HepG2 (cell line): Measurements from ENCODE around the gene STIP1. TPM values are rescaled to one million over a fixed set of nuclear protein-coding genes. Genes with fewer than 3 reads are reported as not detected.

Experiments
- DDIT3 ChIP-seq: sonication (generic); formaldehyde crosslinking; IDR thresholded peaks from 2 replicates; pipeline ENCODE4 v1.4.0; 2020; ENCODE audit warnings: mild to moderate bottlenecking, missing genetic modification reagents
- FUBP1 ChIP-seq: sonication (generic); formaldehyde crosslinking; IDR thresholded peaks from 2 replicates; pipeline ENCODE4 v1.5.1; 2020; ENCODE audit warnings: missing genetic modification reagents, mild to moderate bottlenecking, borderline replicate concordance
- HNRNPLL ChIP-seq: fragments of 200-400 bp; formaldehyde crosslinking; IDR thresholded peaks from 2 replicates; pipeline ENCODE4 v1.6.1; 2017; ENCODE audit warnings: mild to moderate bottlenecking, low read depth, low read length; ENCODE audit not compliant: poor library complexity, severe bottlenecking
- KLF16 ChIP-seq, 2 experiments: sonication (generic) in 1 of 2; formaldehyde crosslinking in 1 of 2; IDR thresholded peaks; 2 replicates each; pipeline versions ENCODE4 v1.6.1 to v1.8.0; 2016 to 2023; ENCODE audit warnings: missing genetic modification reagents in 2 of 2, missing compliant biosample characterization in 1 of 2
- MNT ChIP-seq: fragments of 450-650 bp; IDR thresholded peaks from 2 replicates; pipeline ENCODE4 v1.6.1; 2016
- ZFP37 ChIP-seq: sonication (generic); formaldehyde crosslinking; IDR thresholded peaks from 2 replicates; pipeline ENCODE4 v1.4.0; 2020; ENCODE audit warnings: missing genetic modification reagents, borderline replicate concordance
- ZKSCAN5 ChIP-seq: sonication (generic); formaldehyde crosslinking; IDR thresholded peaks from 2 replicates; pipeline ENCODE4 v1.5.1; 2020; ENCODE audit warnings: mild to moderate bottlenecking, missing genetic modification reagents
- ZMYM4 ChIP-seq: sonication (generic); formaldehyde crosslinking; IDR thresholded peaks from 2 replicates; pipeline ENCODE4 v1.8.1; 2023; ENCODE audit warnings: mild to moderate bottlenecking, missing genetic modification reagents
- ZNF263 ChIP-seq: sonication (generic); formaldehyde crosslinking; IDR thresholded peaks from 2 replicates; pipeline ENCODE4 v1.4.0; 2020; ENCODE audit warnings: missing genetic modification reagents
- ZNF598 ChIP-seq: sonication (generic); formaldehyde crosslinking; IDR thresholded peaks from 2 replicates; pipeline ENCODE4 v1.5.1; 2020; ENCODE audit warnings: mild to moderate bottlenecking, missing genetic modification reagents, borderline replicate concordance
- ZNF619 ChIP-seq: sonication (generic); formaldehyde crosslinking; IDR thresholded peaks from 2 replicates; pipeline ENCODE4 v1.4.0; 2020; ENCODE audit warnings: mild to moderate bottlenecking, missing genetic modification reagents
- ZNF781 ChIP-seq: sonication (generic); formaldehyde crosslinking; IDR thresholded peaks from 2 replicates; pipeline ENCODE4 v1.5.1; 2020; ENCODE audit warnings: borderline replicate concordance, mild to moderate bottlenecking, missing genetic modification reagents; ENCODE audit errors: not compliant biosample characterization
- polyA plus RNA-seq, 8 experiments: library from polyadenylated mRNA; depleted of rRNA in 3 of 8; stranded (reverse) in 7 of 8; unstranded in 1 of 8; fragments of >200 nt; fragmentation: Illumina TruSeq in 4 of 8; extraction: Trizol in 4 of 8; gene quantifications; 2 replicates each; pipeline versions ENCODE4 v1.2.1 to v1.2.3, GENCODE V29; 2011 to 2016; ENCODE audit warnings: low read depth in 4 of 8, missing spikeins in 1 of 8, mixed read lengths in 1 of 8; ENCODE audit not compliant: insufficient read depth in 1 of 8
- total RNA-seq, 5 experiments: library from RNA; depleted of rRNA; stranded (reverse); fragments of >200 nt; fragmentation: Illumina TruSeq; extraction: Trizol; gene quantifications; 2 replicates each; pipeline ENCODE4 v1.2.3, GENCODE V29; 2016; ENCODE audit warnings: low read depth in 1 of 5
- TF ChIP-seq, protein P1 (sequence below): conservative IDR thresholded peaks from 2 replicates; pipeline ENCODE4 v1.6.1; 2018; ENCODE audit warnings: missing genetic modification reagents
- TF ChIP-seq, protein P2 (sequence below): sonication (generic); formaldehyde crosslinking; IDR thresholded peaks from 2 replicates; pipeline ENCODE4 v1.8.1; 2022; ENCODE audit warnings: mild to moderate bottlenecking, missing genetic modification reagents
- TF ChIP-seq, protein P3 (sequence below): sonication (generic); formaldehyde crosslinking; IDR thresholded peaks from 2 replicates; pipeline ENCODE4 v1.4.0; 2020; ENCODE audit warnings: missing genetic modification reagents, borderline replicate concordance
- TF ChIP-seq, protein P4 (sequence below): sonication (generic); formaldehyde crosslinking; IDR thresholded peaks from 2 replicates; pipeline ENCODE4 v1.8.0; 2022; ENCODE audit warnings: mild to moderate bottlenecking, missing genetic modification reagents, borderline replicate concordance
- TF ChIP-seq, protein P5 (sequence below): sonication (generic); formaldehyde crosslinking; IDR thresholded peaks from 2 replicates; pipeline ENCODE4 v1.8.0; 2022; ENCODE audit warnings: missing genetic modification reagents, low read depth, mild to moderate bottlenecking, borderline replicate concordance

The STIP1 gene
- total and polyA plus RNA-seq, 2 of the 13 experiments (the other 11 are each of a cell fraction or from before 2014, with no cell fraction given), result 81.1 to 217 TPM

DNA sequence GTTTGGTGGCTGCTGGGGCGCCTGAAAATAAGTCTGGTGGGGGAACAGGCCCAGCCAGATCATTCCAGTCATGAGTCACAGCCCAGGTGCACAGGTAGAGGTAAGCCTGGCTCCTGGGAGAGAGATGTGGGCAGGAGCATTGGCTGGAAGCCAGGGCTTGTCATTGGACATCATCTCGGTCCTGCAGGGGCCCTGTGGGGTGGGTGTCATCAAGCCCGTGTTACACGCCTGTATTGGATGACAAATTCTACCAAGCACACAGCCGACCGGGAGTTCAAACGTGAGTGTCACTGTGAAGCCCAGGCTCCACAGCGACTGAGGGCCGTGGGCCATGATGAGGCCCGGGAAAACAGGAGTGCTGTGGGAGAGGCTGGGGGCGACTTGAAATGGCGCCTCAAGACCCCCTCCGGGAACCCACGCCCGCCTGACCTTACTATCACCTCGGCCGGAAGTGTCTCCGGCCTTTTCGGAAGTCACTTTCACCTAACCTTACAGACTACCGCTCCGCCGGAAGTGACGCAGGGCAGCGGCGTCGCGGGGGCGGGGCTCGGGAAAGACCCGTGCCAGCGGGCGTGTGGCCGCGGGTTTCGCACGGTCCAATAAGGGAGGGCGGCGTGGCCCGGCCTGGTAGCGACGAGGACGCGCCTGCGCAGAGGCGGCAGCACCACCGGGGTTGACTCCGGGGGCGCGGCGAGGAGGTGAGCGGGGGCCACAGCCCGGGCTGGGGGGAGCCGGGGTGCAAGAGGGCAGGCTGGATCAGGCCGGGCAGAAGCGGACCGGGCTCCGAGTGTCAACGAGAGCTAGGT lies 54.7 kb downstream of the STIP1 start, which contains the start of gene FKBP2 (continued):
- TF ChIP-seq DDIT3 (CRISPR knock-in tag) (no peak), ZNF781 (no peak), ZKSCAN5 (CRISPR knock-in tag) (no peak), ZNF263 (CRISPR knock-in tag) (0 out of 2 replicates have a peak, but pooled peaks have one; percentile 28), MNT (peak; percentile 62), KLF16 (CRISPR knock-in tag; IDR thresholded peaks at IDR 0.05) (peak in 1 of 2 experiments; percentile 50; a peak in 1 of 4 replicates), ZNF598 (CRISPR knock-in tag) (peak; percentile 40; the same call in 1 of the 2 replicates), ZNF619 (CRISPR knock-in tag) (no peak), HNRNPLL (no peak), ZFP37 (CRISPR knock-in tag) (0 out of 2 replicates have a peak, but pooled peaks have one; percentile 3), ZMYM4 (CRISPR knock-in tag) (peak; percentile 69; the same call in 1 of the 2 replicates), FUBP1 (CRISPR knock-in tag) (no peak)
- TF ChIP-seq, protein P1, sequence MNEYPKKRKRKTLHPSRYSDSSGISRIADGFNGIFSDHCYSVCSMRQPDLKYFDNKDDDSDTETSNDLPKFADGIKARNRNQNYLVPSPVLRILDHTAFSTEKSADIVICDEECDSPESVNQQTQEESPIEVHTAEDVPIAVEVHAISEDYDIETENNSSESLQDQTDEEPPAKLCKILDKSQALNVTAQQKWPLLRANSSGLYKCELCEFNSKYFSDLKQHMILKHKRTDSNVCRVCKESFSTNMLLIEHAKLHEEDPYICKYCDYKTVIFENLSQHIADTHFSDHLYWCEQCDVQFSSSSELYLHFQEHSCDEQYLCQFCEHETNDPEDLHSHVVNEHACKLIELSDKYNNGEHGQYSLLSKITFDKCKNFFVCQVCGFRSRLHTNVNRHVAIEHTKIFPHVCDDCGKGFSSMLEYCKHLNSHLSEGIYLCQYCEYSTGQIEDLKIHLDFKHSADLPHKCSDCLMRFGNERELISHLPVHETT (CRISPR knock-in tag), result peak; percentile 73
- TF ChIP-seq, protein P2, sequence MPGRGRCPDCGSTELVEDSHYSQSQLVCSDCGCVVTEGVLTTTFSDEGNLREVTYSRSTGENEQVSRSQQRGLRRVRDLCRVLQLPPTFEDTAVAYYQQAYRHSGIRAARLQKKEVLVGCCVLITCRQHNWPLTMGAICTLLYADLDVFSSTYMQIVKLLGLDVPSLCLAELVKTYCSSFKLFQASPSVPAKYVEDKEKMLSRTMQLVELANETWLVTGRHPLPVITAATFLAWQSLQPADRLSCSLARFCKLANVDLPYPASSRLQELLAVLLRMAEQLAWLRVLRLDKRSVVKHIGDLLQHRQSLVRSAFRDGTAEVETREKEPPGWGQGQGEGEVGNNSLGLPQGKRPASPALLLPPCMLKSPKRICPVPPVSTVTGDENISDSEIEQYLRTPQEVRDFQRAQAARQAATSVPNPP (CRISPR knock-in tag), result no peak; the same call in 1 of the 2 replicates
- TF ChIP-seq, protein P3, sequence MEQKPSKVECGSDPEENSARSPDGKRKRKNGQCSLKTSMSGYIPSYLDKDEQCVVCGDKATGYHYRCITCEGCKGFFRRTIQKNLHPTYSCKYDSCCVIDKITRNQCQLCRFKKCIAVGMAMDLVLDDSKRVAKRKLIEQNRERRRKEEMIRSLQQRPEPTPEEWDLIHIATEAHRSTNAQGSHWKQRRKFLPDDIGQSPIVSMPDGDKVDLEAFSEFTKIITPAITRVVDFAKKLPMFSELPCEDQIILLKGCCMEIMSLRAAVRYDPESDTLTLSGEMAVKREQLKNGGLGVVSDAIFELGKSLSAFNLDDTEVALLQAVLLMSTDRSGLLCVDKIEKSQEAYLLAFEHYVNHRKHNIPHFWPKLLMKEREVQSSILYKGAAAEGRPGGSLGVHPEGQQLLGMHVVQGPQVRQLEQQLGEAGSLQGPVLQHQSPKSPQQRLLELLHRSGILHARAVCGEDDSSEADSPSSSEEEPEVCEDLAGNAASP (CRISPR knock-in tag), result peak; percentile 34; the same call in 1 of the 2 replicates
- TF ChIP-seq, protein P4, sequence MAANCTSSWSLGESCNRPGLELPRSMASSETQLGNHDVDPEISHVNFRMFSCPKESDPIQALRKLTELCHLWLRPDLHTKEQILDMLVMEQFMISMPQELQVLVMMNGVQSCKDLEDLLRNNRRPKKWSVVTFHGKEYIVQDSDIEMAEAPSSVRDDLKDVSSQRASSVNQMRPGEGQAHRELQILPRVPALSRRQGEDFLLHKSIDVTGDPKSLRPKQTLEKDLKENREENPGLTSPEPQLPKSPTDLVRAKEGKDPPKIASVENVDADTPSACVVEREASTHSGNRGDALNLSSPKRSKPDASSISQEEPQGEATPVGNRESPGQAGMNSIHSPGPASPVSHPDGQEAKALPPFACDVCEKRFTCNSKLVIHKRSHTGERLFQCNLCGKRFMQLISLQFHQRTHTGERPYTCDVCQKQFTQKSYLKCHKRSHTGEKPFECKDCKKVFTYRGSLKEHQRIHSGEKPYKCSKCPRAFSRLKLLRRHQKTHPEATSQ, result no peak
- TF ChIP-seq, protein P5, sequence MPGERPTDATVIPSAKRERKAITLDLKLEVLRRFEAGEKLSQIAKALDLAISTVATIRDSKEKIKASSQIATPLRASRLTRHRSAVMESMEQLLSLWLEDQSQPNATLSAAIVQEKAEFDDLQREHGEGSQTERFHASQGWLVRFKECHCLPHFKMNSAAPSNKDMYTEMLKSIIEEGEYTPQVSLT (CRISPR knock-in tag), result peak; percentile 68; the same call in 1 of the 2 replicates
